HG03354 (cell line): ENCODE results near the gene PLCB4.

ENCODE experiments used
- ATAC-seq: cut with Tn5 transposase; IDR thresholded peaks from one replicate; pipeline ENCODE4 v1.9.1; 2021; ENCODE audit warnings: mild to moderate bottlenecking; ENCODE audit not compliant: unreplicated experiment, poor library complexity, severe bottlenecking

PLCB4 gene

GRCh38 chr20:9054176-9054575 is 14.7 kb upstream of the PLCB4 start:
- ATAC-seq: no peak

- no peak for ATAC-seq
Observed at GRCh38 chr20:9059931-9060330, 9.0 kb upstream of the PLCB4 start.

DNA sequence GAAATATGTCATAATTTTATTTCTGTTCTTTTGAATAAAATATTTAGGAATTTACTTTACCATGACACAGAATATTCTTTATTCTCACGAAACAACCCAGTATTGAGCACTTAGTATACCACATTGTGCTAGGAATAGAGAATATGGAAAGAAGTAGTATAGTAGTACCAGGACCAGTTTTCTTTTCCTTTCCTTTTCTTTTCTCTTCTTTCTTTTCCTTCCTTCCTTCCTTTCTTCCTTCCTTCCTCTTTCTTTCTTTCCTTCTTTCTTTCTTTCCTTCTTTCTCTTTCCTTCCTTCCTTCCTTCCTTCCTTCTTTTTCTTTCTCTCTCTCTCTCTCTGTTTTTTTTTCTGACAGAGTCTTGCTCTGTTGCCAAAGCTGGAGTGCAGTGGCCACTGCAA is 7.5 kb upstream of the PLCB4 start:
- ATAC-seq: no peak

DNA sequence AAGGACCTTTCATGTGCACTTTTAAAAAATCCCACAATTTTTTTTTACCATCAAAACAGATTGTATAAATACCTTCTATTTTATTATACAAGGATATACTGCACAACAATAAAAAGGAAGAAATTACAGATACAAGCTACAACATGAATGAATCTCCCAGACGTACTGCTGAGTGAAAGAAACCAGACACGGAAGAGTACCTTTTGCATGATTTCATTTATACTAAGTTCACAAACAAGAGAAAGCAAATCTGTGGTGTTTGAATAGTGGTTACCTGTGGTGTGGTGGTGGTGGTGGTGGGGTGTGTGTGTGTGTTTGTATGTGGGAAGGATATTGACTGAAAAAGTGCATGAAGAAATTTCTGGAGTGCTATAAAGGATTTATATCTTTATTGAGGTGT is 6.8 kb upstream of the PLCB4 start:
- no peak for ATAC-seq

GRCh38 chr20:9066191-9066590 is 2.7 kb upstream of the PLCB4 start:
- no peak for ATAC-seq

DNA sequence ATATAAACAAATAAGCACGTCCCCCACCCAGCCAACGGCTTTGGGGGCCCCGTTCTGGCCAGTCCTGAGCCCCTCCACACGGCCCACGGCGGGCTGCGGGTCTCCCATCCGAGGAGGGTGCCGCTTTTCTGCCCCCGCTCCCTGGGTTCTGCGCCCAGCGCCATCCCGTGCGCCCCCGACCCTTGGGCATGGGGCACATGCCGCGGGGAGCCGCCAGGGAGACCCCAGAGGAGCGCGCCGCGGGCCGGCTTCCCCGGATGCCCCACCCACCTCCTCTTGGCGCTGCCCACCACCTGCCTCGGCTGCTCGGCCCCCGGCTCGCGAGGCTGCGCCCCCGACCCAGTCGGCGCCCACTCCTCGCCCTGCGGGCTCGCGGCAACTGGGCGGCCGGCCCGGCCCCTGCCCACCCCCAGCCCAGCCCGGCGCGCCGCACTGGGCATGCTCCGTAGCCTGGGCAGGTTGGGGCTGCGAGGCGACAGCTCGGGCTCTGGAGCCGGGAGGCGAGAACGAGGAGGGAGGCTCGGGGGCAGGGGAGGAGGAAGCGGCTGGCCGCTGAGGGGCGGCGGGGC is 570 bp upstream of the PLCB4 start:
- no peak for ATAC-seq

DNA sequence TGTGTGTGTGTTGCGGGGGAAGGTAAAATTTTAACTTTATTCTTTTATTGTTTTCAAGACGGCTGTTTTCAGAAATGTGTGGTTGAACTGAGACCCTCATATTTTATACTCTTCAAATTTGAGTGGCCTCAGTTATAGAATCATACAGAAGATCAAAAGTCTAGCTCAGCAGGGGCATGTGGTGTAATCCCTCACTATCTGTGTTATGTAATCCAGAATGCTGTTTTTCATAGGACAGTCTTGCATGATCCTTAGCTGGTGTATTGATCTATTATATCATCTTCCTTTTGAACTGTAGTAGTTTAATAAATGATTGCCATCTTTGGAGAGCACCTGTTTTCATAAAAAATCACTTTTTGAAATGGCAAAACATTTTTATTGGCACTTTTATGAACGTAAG is 1.4 kb downstream of the PLCB4 start:
- ATAC-seq: no peak

GRCh38 chr20:9071976-9072726 is 3.3 kb downstream of the PLCB4 start:
- no peak for ATAC-seq

DNA sequence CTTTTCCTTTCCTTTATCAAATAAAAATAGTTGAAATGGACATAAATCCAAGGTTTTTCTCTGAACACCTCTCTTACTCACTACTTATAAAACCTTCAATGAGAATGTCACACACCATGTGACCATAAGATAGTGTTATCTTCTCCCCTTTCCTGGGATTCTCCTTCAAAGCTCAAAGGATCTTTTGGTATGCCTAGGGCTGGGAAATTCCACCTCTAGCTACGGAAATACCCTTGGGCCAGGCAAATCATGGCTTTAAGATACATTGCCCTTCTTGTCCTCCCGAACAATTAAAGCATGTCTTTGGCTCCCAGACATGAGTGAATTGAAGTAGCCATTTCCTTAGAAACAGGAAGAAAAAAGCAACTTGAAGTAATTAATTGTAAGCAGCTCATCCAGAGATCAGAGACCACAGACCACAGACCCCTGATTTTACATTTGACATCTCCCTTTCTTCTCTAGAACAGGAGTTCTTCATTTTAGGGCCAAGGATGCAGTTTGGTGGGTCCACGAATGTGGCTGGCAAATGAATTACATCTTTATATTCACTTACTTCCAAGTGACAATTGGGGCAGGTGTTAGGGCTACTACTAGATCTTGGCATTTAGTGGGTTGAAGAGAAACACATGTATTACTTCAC is 4.1 kb downstream of the PLCB4 start:
- ATAC-seq: no peak

GRCh38 chr20:9075264-9076095 is 6.6 kb downstream of the PLCB4 start:
- ATAC-seq: no peak

- no peak for ATAC-seq
Observed at GRCh38 chr20:9076440-9076839, 7.6 kb downstream of the PLCB4 start.

DNA sequence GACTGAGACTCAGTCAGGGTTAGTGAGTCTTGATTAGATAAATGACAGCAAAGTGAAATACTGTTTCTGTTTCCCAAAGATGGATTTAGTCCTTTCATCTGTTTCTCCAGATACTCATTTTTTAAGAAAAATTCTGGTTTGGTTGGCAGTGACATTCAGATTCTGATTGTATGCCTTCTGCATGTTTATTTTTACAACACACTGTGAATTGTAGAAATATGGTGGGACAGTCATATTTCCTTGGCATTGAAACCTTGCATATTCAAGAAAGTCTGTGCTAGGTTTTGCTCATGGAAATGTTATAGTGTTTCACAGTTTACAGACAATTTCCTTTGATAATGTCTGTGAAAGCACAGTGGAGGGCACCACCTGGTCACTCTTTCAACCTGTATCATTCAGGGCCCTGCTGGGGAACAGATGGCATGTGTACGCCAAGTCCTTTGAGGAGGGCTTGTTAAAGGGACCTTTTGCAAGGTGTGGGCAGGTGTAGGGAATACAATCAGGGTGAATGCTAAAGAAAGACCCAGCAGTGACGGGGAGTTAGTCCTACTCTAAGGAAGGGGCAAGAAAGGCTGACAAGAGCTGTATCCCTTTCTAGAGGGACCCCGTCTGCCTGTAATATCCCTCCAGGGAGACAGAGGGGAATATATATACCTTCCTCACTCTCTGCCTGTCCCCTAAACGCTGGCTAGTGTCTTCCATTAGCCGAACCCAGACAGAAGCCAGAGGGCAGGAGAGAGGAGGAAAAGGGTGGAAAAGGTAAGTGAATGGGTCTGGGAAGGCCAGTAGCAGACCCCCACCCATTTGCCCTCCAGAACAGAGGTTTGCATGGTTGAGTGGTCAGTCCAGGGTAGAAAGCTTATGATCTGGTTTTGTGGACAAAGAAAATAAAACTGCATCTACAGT is 10.2 kb downstream of the PLCB4 start:
- no peak for ATAC-seq

DNA sequence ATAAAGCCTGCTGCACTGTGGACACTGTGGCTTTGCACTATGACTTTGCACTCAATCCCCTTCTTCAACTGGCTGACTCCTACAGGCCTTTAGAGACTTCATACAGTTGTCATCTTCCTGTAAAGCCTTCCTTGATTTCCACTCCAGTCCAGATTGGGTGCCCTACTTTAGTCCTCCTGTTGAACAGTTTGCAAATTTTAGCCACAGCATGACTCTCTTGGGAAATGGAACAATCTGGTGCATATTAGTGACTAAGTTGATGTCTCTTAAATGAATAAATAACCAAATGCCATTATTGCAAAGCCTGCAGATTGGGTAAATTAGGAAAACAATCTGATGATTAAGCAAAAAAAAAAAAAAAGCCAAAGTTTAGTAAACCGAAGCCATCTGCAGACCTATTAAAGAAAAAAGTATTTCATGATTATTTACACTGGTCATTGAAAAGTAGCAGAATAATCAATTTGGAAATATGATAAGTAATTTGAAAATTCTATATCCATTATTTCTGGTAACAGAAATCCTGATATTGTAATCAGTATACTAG is 12.6 kb downstream of the PLCB4 start:
- no peak for ATAC-seq

DNA sequence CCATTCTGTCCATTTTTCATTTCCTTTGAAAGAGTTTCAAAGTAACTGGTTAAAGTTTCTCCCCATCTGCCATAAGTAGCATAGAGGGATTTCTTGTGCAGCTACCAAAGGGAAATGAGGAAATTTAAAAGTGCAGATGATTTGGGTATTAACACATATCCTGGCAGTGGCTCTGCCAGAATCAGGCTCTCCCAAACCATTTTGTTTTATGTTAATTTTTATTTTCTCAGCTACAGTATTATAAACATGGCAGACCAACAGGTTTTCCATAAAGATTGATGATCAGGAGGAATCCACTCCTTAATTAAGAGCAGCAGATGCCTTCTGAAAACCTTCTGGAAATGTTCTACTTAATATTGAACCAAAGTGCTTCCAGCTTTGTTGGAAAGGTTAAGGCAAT is 13.9 kb downstream of the PLCB4 start:
- ATAC-seq: no peak

GRCh38 chr20:9087531-9088217 is 18.8 kb downstream of the PLCB4 start:
- no peak for ATAC-seq

GRCh38 chr20:9088556-9088955 is 19.7 kb downstream of the PLCB4 start:
- ATAC-seq: no peak

DNA sequence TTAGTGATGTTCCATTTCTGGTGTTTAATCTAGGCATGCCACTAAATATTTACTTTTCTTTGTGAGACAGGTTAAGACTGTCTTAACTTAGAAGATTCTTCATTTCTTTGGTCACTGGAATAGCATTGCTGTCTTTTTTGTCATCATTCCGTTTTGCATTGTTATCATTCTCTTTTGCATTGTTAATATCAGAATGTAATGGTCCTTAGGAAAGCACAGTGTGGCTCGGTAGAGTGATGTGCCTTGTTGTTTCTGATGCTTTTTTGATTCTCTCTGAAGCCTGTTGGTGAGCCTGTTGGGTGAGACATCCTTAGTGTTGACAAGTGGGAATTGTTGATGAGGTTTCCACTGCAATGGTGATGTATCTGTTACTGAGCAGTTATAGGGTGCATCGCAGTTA is 23.2 kb downstream of the PLCB4 start:
- ATAC-seq: no peak

- no peak for ATAC-seq
Observed at GRCh38 chr20:9092655-9093054, 23.8 kb downstream of the PLCB4 start.
